Upper lobe of left lung (tissue), 6 donors: ENCODE measurements around the gene CACNA1D. TPM values are rescaled to one million over a fixed set of nuclear protein-coding genes. Genes with fewer than 3 reads are reported as not detected.
A peak's percentile ranks its signal among the peaks of the same experiment; 100 is the strongest.

Experiments used
- ATAC-seq, 2 donors: fragments of 200-7000 bp; cut with Tn5 transposase; one replicate each; pipeline ENCODE4 v1.9.1; 2022; ENCODE audit warnings: mild to moderate bottlenecking in 2 of 2, moderate library complexity in 2 of 2; ENCODE audit not compliant: low FRiP score in 2 of 2
- DNase-seq, 2 donors: peaks; one replicate each; pipeline ENCODE4 v3.0.0-alpha.2; 2019 to 2020
- H3K27ac ChIP-seq, 4 donors: fragments of 200-600 bp; sonication (generic); one replicate each; pipeline ENCODE4 v1.5.1; 2016 to 2019
- H3K27me3 ChIP-seq, 4 donors: fragments of 200-600 bp; sonication (generic); one replicate each; pipeline ENCODE4 v1.5.1; 2017 to 2019
- H3K36me3 ChIP-seq, 4 donors: fragments of 200-600 bp; sonication (generic); one replicate each; pipeline ENCODE4 v1.5.1; 2016 to 2019
- H3K4me1 ChIP-seq, 4 donors: fragments of 200-600 bp; sonication (generic); one replicate each; pipeline ENCODE4 v1.5.1; 2018 to 2019
- H3K4me3 ChIP-seq, 4 donors: fragments of 200-600 bp; sonication (generic); one replicate each; pipeline ENCODE4 v1.5.1; 2017 to 2019; ENCODE audit warnings: mild to moderate bottlenecking in 2 of 4, moderate library complexity in 1 of 4
- H3K9me3 ChIP-seq, 4 donors: fragments of 200-600 bp; sonication (generic); one replicate each; pipeline ENCODE4 v1.5.1; 2018 to 2019
- EP300 ChIP-seq, 4 donors: sonication (generic); formaldehyde crosslinking; IDR thresholded peaks; one replicate each; pipeline ENCODE4 v1.5.1; 2017; ENCODE audit warnings: antibody characterized with exemption in 4 of 4, control low read depth in 2 of 4
- POLR2A ChIP-seq, 4 donors: fragments of 450-650 bp; IDR thresholded peaks; one replicate each; pipeline ENCODE4 v1.5.1; 2016 to 2017; ENCODE audit warnings: antibody characterized with exemption in 4 of 4, mild to moderate bottlenecking in 2 of 4
- POLR2AphosphoS5 ChIP-seq, 2 donors: sonication (generic); formaldehyde crosslinking; IDR thresholded peaks; one replicate each; pipeline ENCODE4 v1.5.1; 2017; ENCODE audit warnings: antibody characterized with exemption in 2 of 2
- WGBS, 2 donors: methylation state at CpG; one replicate each; pipeline ENCODE4 v1.1.5; 2017 to 2018; 5-methylcytosine and 5-hydroxymethylcytosine counted together
- total RNA-seq, 6 donors: library from RNA; depleted of rRNA in 4 of 6; stranded (reverse); fragments of >200 nt in 4 of 6; gene quantifications; one replicate each; pipeline versions ENCODE4 v1.1.0 to v1.2.1, GENCODE V29; 2016 to 2021
- TF ChIP-seq, protein P1 (sequence below), 6 experiments: fragments of 450-650 bp in 4 of 6; fragments of 200-600 bp in 2 of 6; sonication (generic) in 2 of 6; IDR thresholded peaks; one replicate each; pipeline ENCODE4 v1.5.1; 2016 to 2019; ENCODE audit warnings: antibody characterized with exemption in 6 of 6
- donor health status: DM: no; HTN: no; CAD: no; lungs with moderate emphysema.
- donor health status: DM: no; HTN: yes; CAD: no; lungs with severe emphysema.

The CACNA1D gene
- total RNA-seq, 6 donors from 2014 or later: 17.2 to 221 (median 30.2) TPM

DNA sequence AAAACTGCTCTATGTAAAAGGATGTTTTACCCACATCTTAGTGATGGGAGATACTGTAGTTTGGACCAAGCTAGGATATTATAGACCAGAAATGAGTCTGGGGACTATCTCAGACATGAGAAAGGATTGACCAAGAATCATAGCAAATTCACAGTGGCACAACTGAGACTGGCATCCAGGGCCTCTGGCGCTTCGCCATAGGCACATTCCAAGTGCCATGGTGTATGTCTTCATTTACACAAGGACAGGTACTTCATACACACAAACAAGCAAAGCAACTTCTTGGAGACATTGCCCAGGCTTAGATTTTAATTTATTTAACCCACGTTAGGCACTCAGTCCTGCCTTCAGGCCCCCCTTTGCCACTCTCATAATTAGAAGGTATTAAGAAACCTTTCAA, 28.9 kb downstream of the CACNA1D start:
- Histone ChIP-seq H3K4me1 (peaks cover 0 to 16% (median 9%) of the 10 kb centered on the region in 4 donors), H3K36me3 (no peaks in the 10 kb centered on the region), H3K4me3 (no peak overlapping the region), H3K27me3 (no peaks in the 10 kb centered on the region), H3K9me3 (no peaks in the 10 kb centered on the region), H3K27ac (no peak overlapping the region)
- DNase-seq (no peak), ATAC-seq (no peak)
- 70 to 85% methylated on average over 3 of the region's 3 CpGs for WGBS, 2 donors
- TF ChIP-seq EP300 (IDR thresholded peaks at IDR 0.05): no peak
- TF ChIP-seq POLR2A (IDR thresholded peaks at IDR 0.05): no peak
- TF ChIP-seq, protein P1, sequence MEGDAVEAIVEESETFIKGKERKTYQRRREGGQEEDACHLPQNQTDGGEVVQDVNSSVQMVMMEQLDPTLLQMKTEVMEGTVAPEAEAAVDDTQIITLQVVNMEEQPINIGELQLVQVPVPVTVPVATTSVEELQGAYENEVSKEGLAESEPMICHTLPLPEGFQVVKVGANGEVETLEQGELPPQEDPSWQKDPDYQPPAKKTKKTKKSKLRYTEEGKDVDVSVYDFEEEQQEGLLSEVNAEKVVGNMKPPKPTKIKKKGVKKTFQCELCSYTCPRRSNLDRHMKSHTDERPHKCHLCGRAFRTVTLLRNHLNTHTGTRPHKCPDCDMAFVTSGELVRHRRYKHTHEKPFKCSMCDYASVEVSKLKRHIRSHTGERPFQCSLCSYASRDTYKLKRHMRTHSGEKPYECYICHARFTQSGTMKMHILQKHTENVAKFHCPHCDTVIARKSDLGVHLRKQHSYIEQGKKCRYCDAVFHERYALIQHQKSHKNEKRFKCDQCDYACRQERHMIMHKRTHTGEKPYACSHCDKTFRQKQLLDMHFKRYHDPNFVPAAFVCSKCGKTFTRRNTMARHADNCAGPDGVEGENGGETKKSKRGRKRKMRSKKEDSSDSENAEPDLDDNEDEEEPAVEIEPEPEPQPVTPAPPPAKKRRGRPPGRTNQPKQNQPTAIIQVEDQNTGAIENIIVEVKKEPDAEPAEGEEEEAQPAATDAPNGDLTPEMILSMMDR (IDR thresholded peaks at IDR 0.05): no peak
- TF ChIP-seq POLR2AphosphoS5 (IDR thresholded peaks at IDR 0.05): no peak

DNA sequence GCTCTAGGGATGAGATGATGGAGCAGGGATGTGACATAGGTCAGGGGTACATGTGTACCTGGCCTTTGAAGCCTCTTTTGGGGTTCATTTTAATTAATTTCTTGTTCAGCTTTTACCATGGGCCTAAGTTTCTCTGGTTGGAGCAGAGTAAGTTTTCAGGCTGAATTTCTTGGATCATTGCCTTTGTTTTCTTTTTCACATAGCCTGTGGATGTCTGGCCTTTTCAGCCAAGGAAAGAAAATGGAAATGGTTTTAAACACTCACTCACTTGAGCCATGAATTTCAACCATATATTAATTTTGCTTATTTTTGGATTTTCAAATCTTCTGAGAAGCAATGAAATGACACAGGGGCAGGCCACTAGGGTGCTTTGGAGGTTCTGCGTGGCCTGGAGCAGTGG, 30.2 kb downstream of the CACNA1D start:
- Histone ChIP-seq H3K27me3 (no peaks in the 10 kb centered on the region), H3K9me3 (no peaks in the 10 kb centered on the region), H3K4me3 (no peak overlapping the region), H3K36me3 (no peaks in the 10 kb centered on the region), H3K4me1 (peaks cover 0 to 3% (median 0%) of the 10 kb centered on the region in 4 donors), H3K27ac (peak overlapping the region in 2 of 4 donors; percentile 35 to 54)
- ATAC-seq (no peak), DNase-seq (no peak)
- TF ChIP-seq, protein P1 (IDR thresholded peaks at IDR 0.05): no peak
- TF ChIP-seq POLR2A (IDR thresholded peaks at IDR 0.05): no peak
- TF ChIP-seq POLR2AphosphoS5 (IDR thresholded peaks at IDR 0.05): no peak
- no peak for TF ChIP-seq EP300 (IDR thresholded peaks at IDR 0.05)
- WGBS, 2 donors: 57 to 74% methylated on average over 1 of the region's 1 CpG

DNA sequence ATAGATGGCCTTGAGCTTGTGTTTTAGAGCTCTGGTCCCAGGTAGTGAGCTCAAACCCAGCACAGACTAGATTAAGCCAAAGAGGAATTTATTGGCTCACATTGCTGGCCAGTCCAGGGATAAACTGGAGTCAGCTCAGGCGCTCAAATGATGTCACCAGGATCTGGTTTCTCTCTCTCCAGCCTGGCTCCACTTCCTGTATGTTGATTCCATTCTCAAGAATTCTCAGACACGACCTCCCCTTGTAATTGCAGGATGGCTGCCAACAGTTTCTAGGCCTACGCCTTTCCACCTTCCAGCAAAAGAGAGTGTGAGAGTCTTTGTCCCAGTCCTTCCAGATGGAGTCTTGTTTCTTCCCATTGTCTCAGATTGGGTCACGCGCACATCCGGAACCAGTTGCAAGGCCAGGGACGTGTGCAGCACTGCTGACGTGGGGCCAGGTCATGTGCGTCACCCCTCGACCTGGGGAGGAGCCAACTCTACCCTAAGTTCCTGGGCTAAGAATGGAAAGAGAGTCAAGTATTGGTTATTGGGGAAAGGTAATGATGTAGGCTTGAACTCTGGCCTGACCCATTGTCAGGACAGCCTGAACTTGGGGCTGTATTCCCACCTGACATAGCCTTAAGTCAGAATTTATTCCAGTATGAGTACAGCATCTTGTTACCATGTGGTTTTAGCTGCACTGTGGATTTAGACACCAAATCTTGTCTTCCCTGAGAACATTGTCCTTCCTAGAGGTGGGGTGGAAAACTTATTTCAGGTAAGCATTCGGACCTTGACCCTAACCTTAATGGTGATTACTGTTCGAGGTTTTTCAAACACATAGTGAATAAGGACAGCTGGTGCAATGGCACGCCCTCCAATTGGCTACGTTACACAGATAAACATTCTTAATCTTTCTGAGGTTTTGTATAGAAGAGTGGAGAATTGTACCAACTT, 31.6 kb downstream of the CACNA1D start:
- Histone ChIP-seq H3K27me3 (no peaks in the 10 kb centered on the region), H3K36me3 (no peaks in the 10 kb centered on the region), H3K27ac (peak overlapping the region in 3 of 4 donors; percentile 31 to 54 (median 35)), H3K9me3 (no peaks in the 10 kb centered on the region), H3K4me3 (no peak overlapping the region), H3K4me1 (no peaks in the 10 kb centered on the region)
- peak in 1 of 2 donors; percentile 76 for ATAC-seq
- DNase-seq: peak in 1 of 2 donors; percentile 76
- TF ChIP-seq, protein P1 (IDR thresholded peaks at IDR 0.05): no peak
- TF ChIP-seq EP300 (IDR thresholded peaks at IDR 0.05) (no peak), POLR2AphosphoS5 (IDR thresholded peaks at IDR 0.05) (no peak), POLR2A (IDR thresholded peaks at IDR 0.05) (no peak)
- WGBS, 2 donors: 76 to 79% methylated on average over 14 of the region's 14 CpGs

DNA sequence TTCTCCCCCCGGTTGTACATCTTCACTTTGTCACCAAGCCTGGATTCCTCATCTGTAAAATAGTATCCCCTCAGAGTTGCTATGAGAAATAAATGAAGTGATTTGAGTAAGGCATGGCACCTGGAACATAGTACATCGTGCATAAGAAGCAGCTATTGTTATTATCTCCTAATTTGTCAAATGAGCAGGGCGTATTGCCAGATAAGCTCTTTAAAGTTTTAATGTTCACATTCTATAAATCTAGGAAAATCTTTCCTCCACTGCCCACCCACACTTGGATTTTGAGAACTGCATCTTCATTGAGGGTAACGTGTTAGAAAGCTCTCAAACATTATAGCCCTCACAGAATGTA, 32.3 kb downstream of the CACNA1D start:
- Histone ChIP-seq H3K27ac (no peak overlapping the region), H3K36me3 (no peaks in the 10 kb centered on the region), H3K9me3 (no peaks in the 10 kb centered on the region), H3K4me1 (no peaks in the 10 kb centered on the region), H3K4me3 (no peak overlapping the region), H3K27me3 (no peaks in the 10 kb centered on the region)
- no peak for TF ChIP-seq POLR2A (IDR thresholded peaks at IDR 0.05)
- no peak for TF ChIP-seq POLR2AphosphoS5 (IDR thresholded peaks at IDR 0.05)
- TF ChIP-seq EP300 (IDR thresholded peaks at IDR 0.05): no peak
- TF ChIP-seq, protein P1 (IDR thresholded peaks at IDR 0.05): no peak
- 71 to 79% methylated on average over 4 of the region's 4 CpGs for WGBS, 2 donors
- DNase-seq (no peak), ATAC-seq (no peak)
